CD4-positive, alpha-beta T cell treated with Interleukin-4 for 4 hours (primary cell): ENCODE measurements around the gene TIPRL.
A peak's percentile ranks its signal among the peaks of the same experiment; 100 is the strongest.

Experiments used
- DNase-seq: peaks from one replicate; pipeline ENCODE4 v3.0.0-alpha.2; 2020

Gene TIPRL

DNA sequence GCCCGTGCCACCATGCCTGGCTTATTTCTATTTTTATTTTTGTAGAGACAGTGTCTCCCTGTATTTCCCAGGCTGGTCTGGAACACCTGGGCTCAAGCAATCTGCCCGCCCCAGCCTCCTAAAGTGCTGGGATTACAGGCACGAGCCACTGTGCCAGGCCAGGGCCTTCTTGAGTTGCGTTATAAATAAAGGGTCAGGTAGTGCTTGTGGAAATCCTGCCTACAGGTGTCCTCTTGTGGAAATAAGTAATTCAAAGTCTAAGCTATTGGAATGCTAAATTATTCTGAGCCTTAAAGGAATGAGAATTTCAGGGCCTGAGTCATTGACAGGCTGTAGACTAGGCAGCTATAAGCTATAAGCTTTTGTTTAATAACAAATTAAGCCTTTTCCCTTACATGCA lies 38.9 kb downstream of the TIPRL start:
- no peak for DNase-seq

DNA sequence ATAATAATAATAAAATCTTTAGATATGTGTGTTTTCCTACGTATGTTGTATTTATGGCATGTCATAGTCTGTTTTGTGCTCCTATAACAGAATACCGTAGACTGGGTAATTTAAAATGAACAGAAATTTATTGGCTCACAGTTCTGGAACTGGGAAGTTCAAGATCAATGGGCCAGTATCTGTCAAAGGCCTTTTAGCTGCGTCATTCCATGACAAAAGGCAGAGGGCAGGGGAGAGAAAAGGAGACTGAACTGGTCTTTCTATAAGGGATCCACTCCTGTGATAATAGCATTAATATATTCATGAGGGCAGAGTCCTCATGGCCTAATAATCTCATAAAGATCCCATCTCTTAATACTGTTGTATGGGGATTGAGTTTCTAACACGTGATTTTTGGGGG lies 39.9 kb downstream of the TIPRL start:
- DNase-seq: no peak

DNA sequence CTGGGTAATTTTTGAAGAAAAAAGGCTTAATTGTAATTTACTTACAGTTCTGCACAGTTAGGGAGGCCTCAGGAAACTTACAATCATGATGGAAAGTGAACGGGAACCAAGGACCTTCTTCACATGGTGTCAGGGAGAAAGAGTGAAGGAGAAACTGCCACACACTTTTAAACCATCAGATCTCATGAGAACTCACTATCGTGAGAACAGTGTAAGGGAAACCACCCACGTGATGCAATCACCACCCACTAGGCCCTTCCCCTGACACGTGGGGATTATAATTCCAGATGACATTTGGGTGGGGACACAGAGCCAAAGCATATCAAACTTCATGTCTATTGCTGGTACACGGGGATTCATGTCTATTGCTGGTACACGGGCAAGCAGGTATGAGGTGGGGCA lies 41.7 kb downstream of the TIPRL start:
- no peak for DNase-seq

DNA sequence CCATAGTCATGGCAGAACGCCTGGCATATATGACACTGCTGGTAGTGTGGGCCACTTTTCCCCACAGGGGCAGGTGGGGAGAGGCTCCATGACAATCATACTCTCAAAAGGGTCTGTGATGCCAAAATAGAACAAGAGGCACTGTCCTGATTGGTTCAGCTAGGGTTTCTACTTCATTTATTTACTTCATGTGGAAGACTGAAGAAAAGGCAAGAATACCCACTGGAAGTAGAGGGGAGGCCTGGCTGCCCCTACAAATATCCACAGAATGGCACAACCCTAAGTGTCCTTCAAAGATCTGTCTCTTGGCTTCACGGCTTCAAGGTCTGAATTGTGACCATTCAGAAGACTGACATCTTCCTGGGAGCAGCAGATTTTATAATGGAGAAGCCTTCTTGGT lies 42.5 kb downstream of the TIPRL start:
- no peak for DNase-seq

- no peak for DNase-seq
Measured at GRCh38 chr1:168223261-168223660, 44.5 kb downstream of the TIPRL start.

DNA sequence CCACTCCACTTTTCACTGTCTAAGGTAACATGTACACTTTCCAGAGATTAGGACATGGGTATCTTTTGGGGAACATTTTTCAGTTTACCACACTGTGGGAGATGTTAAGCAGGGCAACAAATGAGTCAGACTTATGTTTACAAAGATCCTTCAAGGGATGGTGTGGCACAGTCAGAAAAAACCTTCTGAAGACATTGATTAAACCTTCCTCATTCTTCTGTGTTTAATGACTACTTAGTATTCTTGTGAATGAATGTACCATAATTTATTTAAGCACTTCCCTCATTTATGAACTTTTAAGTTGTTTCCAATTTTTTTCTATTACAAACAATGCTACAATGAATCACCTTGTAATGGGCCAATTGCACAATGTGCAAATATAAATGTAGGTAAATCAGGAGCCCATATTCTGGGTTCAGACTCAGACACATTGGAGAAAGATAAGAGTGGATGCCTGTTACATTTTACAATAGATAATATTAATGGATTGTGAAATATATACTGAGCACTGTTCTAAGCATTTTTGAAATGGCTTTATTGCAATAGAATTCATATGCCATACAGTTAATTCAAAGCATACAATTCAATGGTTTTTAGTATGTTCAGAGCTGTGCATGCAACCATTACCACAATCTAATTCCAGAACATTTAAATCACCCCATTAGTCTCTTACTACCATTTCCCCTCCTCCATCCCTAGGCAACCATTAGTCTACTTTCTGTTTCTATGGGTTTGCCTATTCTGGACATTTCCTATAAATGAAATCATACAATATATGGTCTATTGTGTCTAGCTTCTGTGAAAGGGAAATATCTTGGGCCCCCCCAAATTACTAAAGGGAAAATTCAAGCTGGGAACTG lies 45.1 kb downstream of the TIPRL start:
- no peak for DNase-seq

DNA sequence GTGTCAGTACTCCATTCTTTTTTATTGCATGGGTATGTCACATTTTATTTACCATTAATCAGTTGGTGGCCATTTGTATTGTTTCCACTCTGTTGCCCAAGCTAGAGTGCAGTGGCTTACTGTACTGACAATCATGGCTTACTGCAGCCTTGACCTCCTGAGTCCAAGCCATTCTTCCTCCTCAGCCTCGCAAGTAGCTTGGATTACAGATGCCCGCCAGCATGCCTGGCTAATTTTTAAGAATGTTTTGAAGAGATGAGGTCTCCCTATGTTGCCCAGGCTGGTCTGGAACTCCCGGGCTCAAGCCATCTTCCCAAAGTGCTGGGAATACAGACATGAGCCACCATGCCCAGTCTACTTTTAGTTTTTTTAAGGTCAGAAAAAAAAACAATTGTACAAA lies 46.2 kb downstream of the TIPRL start:
- DNase-seq: no peak

- DNase-seq: peak; percentile 67
Measured at GRCh38 chr1:168225476-168226190, 46.9 kb downstream of the TIPRL start, which contains the start of gene SFT2D2. Gene SFT2D2 (plus strand): TSS chr1:168226004. CDS start chr1:168226080, 76 bp downstream.

DNA sequence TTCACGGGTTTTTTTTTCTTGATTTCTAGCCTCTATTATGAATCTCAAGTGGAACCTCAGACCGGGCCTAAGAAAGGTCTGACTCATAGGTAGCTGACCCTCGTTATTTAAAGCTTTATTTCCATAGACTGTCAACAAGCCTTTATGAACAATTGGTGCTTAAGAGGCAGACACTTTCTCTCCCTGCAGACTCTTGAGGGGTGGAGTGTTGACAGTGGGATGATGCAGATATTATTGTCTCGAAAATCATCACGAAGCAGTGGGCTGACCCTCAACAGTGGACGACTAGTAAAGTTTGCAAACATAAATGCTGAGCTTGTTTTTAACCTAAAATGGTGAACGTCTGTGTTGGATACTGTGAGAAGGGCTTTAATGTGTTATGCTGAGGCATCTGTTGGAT lies 48.9 kb downstream of the TIPRL start:
- DNase-seq: no peak

DNA sequence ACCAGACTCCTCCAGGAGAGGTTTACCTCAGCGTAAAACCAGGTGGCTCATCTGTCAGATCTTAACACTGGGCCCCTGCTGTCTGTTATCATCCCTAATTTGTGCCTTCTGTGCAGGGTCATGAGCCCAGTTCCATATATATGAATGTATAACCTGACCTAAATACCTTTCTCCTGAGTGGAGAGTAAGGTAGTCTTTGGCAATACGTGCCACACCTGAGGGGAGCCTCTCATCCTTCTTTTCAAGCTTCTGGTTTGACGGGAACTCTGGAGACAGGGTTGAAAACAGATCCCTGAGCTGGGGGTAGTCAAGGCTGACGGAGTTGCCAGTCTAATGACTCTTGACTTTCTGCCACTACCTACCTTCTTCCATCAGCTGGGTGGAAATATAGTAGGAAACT lies 51.1 kb downstream of the TIPRL start:
- DNase-seq: no peak

- no peak for DNase-seq
Measured at GRCh38 chr1:168230709-168231108, 51.9 kb downstream of the TIPRL start.

DNA sequence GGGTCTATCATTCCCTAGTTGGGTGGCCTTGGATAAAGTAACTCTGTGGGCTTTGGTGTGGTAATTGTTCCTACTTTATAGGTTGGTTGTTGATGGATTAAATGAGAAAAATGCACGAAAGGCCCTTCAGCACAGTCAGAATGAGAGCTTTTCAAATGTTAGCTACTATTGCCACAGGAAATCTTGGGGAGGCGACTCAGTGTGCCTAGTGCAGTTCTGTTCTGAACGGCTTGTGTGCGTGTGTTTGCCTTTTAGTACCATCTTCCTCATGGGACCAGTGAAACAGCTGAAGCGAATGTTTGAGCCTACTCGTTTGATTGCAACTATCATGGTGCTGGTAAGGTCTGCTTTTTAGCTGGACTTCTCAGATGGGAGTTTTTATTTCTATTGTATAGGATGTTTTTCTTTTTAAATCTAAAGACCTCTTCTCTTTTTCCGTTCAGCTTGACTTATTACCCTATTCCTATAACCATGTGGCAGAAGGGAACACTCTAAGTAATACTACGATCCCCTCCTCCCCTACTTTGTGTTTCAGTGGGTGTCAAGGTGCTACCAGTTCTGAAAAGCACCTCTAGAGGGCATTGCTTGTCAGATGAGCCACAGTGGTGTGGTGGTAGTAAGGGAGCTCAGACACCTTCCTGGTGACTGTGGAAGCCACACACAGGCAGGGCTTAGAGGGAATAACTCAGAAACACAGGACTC lies 56.2 kb downstream of the TIPRL start:
- DNase-seq: peak; percentile 59

GRCh38 chr1:168235548-168235885 lies 56.8 kb downstream of the TIPRL start:
- DNase-seq: no peak

- no peak for DNase-seq
Measured at GRCh38 chr1:168235937-168236336, 57.2 kb downstream of the TIPRL start.

GRCh38 chr1:168236836-168237611 lies 58.3 kb downstream of the TIPRL start:
- no peak for DNase-seq

DNA sequence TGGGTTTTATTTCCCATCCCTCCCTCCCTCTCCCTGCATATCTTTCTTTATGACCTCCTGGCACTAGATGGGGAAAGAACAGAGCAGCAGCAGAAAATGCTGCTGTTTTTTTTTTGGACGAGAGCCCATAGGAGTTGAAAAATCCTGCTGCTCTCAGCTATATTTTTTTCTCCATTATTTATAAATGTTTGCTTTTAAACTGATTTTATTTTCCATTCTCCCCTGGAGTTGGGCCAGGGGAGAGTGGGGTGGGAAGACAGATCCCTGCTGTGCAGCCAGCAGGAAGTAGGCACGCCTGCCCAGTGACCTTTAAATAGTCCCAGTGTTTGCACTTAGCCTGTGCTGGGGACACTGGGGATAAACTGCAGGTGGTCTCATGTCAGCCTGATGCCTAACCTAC lies 64.4 kb downstream of the TIPRL start:
- DNase-seq: no peak

DNA sequence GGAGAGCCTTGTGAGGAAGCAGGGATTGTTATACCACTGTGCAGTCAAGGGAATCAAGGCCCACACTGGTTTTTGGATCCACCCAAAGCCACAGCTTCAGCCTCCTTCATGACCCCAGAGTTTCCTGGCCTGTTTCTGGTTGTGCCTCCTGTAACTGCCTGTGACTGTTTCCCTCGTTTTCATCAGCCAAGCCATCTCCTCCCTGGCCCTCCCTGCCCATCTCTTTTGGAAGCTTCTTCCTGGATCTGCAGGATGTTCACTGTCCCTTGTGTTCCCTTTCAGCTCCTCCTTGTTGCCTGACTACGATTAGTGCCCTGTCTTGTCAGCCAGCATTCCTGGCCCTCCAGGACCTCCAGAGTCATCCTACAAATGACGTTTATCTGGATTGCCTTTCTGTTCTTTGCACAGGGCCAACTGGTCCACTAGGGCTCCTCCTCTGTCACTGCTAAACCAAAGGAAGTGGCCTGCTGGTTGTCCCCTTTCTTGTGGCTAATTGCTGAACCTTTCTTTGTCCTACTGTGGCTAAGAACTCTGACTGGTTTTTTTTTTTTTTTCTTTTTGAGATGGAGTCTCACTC lies 65.0 kb downstream of the TIPRL start:
- no peak for DNase-seq

DNA sequence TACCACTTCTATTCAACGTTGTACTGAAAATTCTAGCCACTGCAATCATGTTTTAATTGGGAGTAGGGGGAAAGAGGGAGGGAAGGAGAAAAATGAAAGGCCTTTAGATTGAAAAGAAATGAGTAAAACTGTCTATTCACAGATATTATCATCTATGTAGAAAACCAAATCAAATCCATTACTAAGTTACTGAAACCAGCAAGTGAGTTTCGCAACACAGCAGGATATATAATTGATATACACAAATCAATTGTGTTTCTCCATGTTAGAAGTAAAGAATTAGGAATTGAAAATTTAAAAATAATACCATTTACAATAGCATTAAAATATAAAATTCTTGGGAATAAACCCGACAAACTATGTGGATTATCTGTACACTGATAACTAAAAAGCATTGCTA lies 66.3 kb downstream of the TIPRL start:
- DNase-seq: no peak

DNA sequence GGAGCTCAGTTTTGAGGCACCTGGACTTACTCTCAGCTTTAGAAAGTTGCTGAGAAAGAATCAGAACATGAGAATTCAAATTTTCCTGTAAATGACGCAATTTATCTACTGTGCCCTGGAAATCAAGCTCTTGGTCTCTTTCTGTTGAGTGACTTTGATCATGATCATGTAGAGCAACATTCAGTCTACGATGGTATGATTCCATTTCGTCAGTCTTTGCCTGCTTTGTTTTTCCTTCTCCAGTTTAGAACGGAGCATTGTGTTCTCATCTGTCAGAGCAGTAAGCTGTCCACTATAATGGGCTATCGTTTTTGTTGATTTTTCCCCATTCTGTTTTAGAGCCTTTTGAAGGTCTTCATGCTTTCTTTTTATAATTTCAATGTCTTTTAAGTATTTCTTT lies 67.7 kb downstream of the TIPRL start:
- DNase-seq: no peak
